OCI-LY7 (cell line): Measurements from ENCODE around the gene ZNF438. TPM values are rescaled to one million over a fixed set of nuclear protein-coding genes. Genes with fewer than 3 reads are reported as not detected.

Experiments
- BruUV-seq: library from RNA; stranded (reverse); fragments of 400-500 nt; replicated peaks from 2 replicates; lab custom pipeline; 2021; lab: Mats Ljungman, UMichigan
- CTCF ChIA-PET: fragments of 300-600 bp; sonication (Branson Sonifier 250); formaldehyde crosslinking; loops from one replicate; lab custom pipeline; 2022; ENCODE audit warnings: antibody characterized with exemption; ENCODE audit not compliant: unreplicated experiment; lab: Charles Lee
- POLR2A ChIA-PET: fragments of 300-600 bp; sonication (Branson Sonifier 250); formaldehyde crosslinking; loops from one replicate; lab custom pipeline; 2022; ENCODE audit warnings: antibody characterized with exemption; lab: Charles Lee
- DNase-seq: peaks from one replicate; pipeline ENCODE4 v3.0.0-alpha.2; 2015; ENCODE audit warnings: low spot score
- H2AFZ ChIP-seq: fragments of 200-600 bp; sonication (generic), shearing (Covaris generic); 2 replicates; pipeline ENCODE4 v1.6.1; 2014; ENCODE audit warnings: mild to moderate bottlenecking, antibody characterized with exemption, low read length, moderate library complexity
- H3K27ac ChIP-seq: fragments of 200-600 bp; sonication (generic); 2 replicates; pipeline ENCODE4 v1.5.1; 2014; ENCODE audit warnings: mixed run types, low read depth, mild to moderate bottlenecking, moderate library complexity, low read length, inconsistent platforms; ENCODE audit not compliant: poor library complexity, severe bottlenecking
- H3K36me3 ChIP-seq: fragments of 200-600 bp; sonication (generic); 2 replicates; pipeline ENCODE4 v1.6.1; 2014; ENCODE audit warnings: mild to moderate bottlenecking, antibody characterized with exemption, low read length, moderate library complexity, mixed read lengths; ENCODE audit not compliant: insufficient read depth
- H3K4me1 ChIP-seq: fragments of 200-600 bp; sonication (generic); 2 replicates; pipeline ENCODE4 v1.5.1; 2014; ENCODE audit warnings: mild to moderate bottlenecking, low read length; ENCODE audit not compliant: insufficient read depth, poor library complexity, severe bottlenecking
- H3K4me2 ChIP-seq: fragments of 200-600 bp; sonication (generic); 2 replicates; pipeline ENCODE4 v1.6.1; 2014; ENCODE audit warnings: mild to moderate bottlenecking, low read length
- H3K4me3 ChIP-seq: fragments of 200-600 bp; sonication (generic); 2 replicates; pipeline ENCODE4 v1.5.1; 2014; ENCODE audit warnings: mild to moderate bottlenecking, low read depth, low read length; ENCODE audit not compliant: poor library complexity, severe bottlenecking
- H3K79me2 ChIP-seq: fragments of 200-600 bp; sonication (generic); 2 replicates; pipeline ENCODE4 v1.6.1; 2016; ENCODE audit warnings: low read depth, mild to moderate bottlenecking, low read length, moderate library complexity, mixed read lengths; ENCODE audit not compliant: insufficient read depth
- H3K9me2 ChIP-seq: fragments of 200-600 bp; sonication (generic); 2 replicates; pipeline ENCODE4 v1.6.1; 2016; ENCODE audit warnings: mild to moderate bottlenecking, low read length, mixed read lengths; ENCODE audit not compliant: insufficient read depth
- H3K9me3 ChIP-seq: fragments of 200-600 bp; sonication (generic); 2 replicates; pipeline ENCODE4 v1.6.1; 2014; ENCODE audit warnings: mild to moderate bottlenecking, mixed run types, low read length, mixed read lengths
- H4K20me1 ChIP-seq: fragments of 200-600 bp; sonication (generic); 2 replicates; pipeline ENCODE4 v1.6.1; 2014; ENCODE audit warnings: mild to moderate bottlenecking, antibody characterized with exemption, low read length, moderate library complexity, mixed read lengths; ENCODE audit not compliant: insufficient read depth
- CTCF ChIP-seq: fragments of 200-600 bp; sonication (generic); conservative IDR thresholded peaks from 2 replicates; pipeline ENCODE4 v1.5.1; 2014; ENCODE audit warnings: mild to moderate bottlenecking, antibody characterized with exemption, low read length, moderate library complexity, mixed read lengths
- EZH2phosphoT487 ChIP-seq: fragments of 200-600 bp; sonication (generic); IDR thresholded peaks from 2 replicates; pipeline ENCODE4 v1.6.1; 2018; ENCODE audit warnings: low read depth, borderline replicate concordance, mild to moderate bottlenecking, mixed run types, antibody characterized with exemption, low read length, moderate library complexity, mixed read lengths
- intact Hi-C: fragments of 100-400 bp; cut with micrococcal nuclease; formaldehyde crosslinking; loops from one replicate; pipeline ENCODE4 v1.10.0; 2022; ENCODE audit not compliant: unreplicated experiment
- total RNA-seq, 2 experiments: library from RNA; depleted of rRNA in 1 of 2; stranded (reverse); fragments of >200 nt in 1 of 2; shearing (Covaris generic) in 1 of 2; gene quantifications; 2 replicates each; pipeline ENCODE4 v1.2.3, GENCODE V29; 2014 to 2022

The ZNF438 gene
- total RNA-seq, 2 experiments from 2014 or later = 2.0 to 2.5 TPM

- CTCF ChIA-PET = no interaction called here
- Histone ChIP-seq H3K9me2 (no peaks in the 10 kb centered on the region), H3K9me3 (no peaks in the 10 kb centered on the region), H4K20me1 (no peaks in the 10 kb centered on the region), H3K36me3 (no peaks in the 10 kb centered on the region), H3K27ac (no peak overlapping the region), H3K4me2 (no peak overlapping the region), H3K79me2 (no peaks in the 10 kb centered on the region), H3K4me1 (no peaks in the 10 kb centered on the region), H3K4me3 (no peak overlapping the region), H2AFZ (no peak overlapping the region)
- DNase-seq = no peak
- POLR2A ChIA-PET = no interaction called here
- intact Hi-C loops = no loop called here
- TF ChIP-seq CTCF (no peak), EZH2phosphoT487 (no peak)
- no TSS peak for BruUV-seq
Observed at GRCh38 chr10:30862486-30862885, 169.2 kb downstream of the ZNF438 start.

- H3K4me2 ChIP-seq = no peak overlapping the region
- H3K27ac ChIP-seq = no peak overlapping the region
- H2AFZ ChIP-seq = no peak overlapping the region
- H3K9me2 ChIP-seq = no peaks in the 10 kb centered on the region
- H3K79me2 ChIP-seq = no peaks in the 10 kb centered on the region
- CTCF ChIA-PET = no interaction called here
- no peaks in the 10 kb centered on the region for H4K20me1 ChIP-seq
- no peak for DNase-seq
- H3K4me3 ChIP-seq = no peak overlapping the region
- BruUV-seq = no TSS peak
- H3K4me1 ChIP-seq = no peaks in the 10 kb centered on the region
- POLR2A ChIA-PET = no interaction called here
- intact Hi-C loops = no loop called here
- no peak for TF ChIP-seq CTCF
- TF ChIP-seq EZH2phosphoT487 = no peak
- H3K36me3 ChIP-seq = no peaks in the 10 kb centered on the region
- no peaks in the 10 kb centered on the region for H3K9me3 ChIP-seq
Observed at GRCh38 chr10:30861976-30862375, 169.7 kb downstream of the ZNF438 start.

- TF ChIP-seq CTCF (no peak), EZH2phosphoT487 (no peak)
- Histone ChIP-seq H2AFZ (no peak overlapping the region), H3K27ac (no peak overlapping the region), H3K9me2 (no peaks in the 10 kb centered on the region), H3K4me3 (no peak overlapping the region), H3K4me2 (no peak overlapping the region), H3K36me3 (no peaks in the 10 kb centered on the region), H3K4me1 (no peaks in the 10 kb centered on the region), H3K79me2 (no peaks in the 10 kb centered on the region), H4K20me1 (no peaks in the 10 kb centered on the region), H3K9me3 (no peaks in the 10 kb centered on the region)
- no TSS peak for BruUV-seq
- intact Hi-C loops = no loop called here
- CTCF ChIA-PET = no interaction called here
- no peak for DNase-seq
- POLR2A ChIA-PET = no interaction called here
Observed at GRCh38 chr10:30861221-30861620, 170.4 kb downstream of the ZNF438 start.
